OCI-LY3 (cell line): Measurements from ENCODE around the gene GANAB.
"Not testable (repeated sequence)": the region's sequence is repeated elsewhere in the genome, so short reads cannot be mapped to it uniquely, and the experiment has no call there.

Experiments
- H2AFZ ChIP-seq: fragments of 200-600, 300-600 bp; shearing (Covaris generic); 2 replicates; pipeline ENCODE4 v1.6.0; 2014; ENCODE audit warnings: antibody characterized with exemption, low read depth, low read length
- H3K27ac ChIP-seq: fragments of 200-600, 300-600 bp; sonication (generic); 2 replicates; pipeline ENCODE4 v1.5.1; 2014; ENCODE audit warnings: mild to moderate bottlenecking, low read length, moderate library complexity, mixed read lengths
- H3K27me3 ChIP-seq: fragments of 200-600, 300-600 bp; sonication (generic); 2 replicates; pipeline ENCODE4 v1.6.1; 2014; ENCODE audit warnings: low read depth, low read length, mixed read lengths
- H3K36me3 ChIP-seq: fragments of 200-600, 300-600 bp; sonication (generic); replicated peaks from 2 replicates; pipeline ENCODE3; 2014; ENCODE audit warnings: low read depth, low read length, mixed read lengths
- H3K4me1 ChIP-seq: fragments of 300-600, 200-600 bp; sonication (generic); 2 replicates; pipeline ENCODE4 v1.6.1; 2014; ENCODE audit warnings: low read length, mixed read lengths
- H3K4me2 ChIP-seq: fragments of 200-600, 300-600 bp; sonication (generic); 2 replicates; pipeline ENCODE4 v1.6.1; 2014; ENCODE audit warnings: low read length, mixed read lengths
- H3K4me3 ChIP-seq: fragments of 300-600, 200-600 bp; sonication (generic); 2 replicates; pipeline ENCODE4 v1.5.1; 2014; ENCODE audit warnings: antibody characterized with exemption, mild to moderate bottlenecking, low read length, moderate library complexity
- H3K79me2 ChIP-seq: fragments of 300-600, 200-600 bp; shearing (Covaris generic); 2 replicates; pipeline ENCODE4 v1.6.1; 2014; ENCODE audit warnings: mild to moderate bottlenecking, low read length, mixed read lengths
- H3K9ac ChIP-seq: fragments of 300-600, 200-600 bp; shearing (Covaris generic); 2 replicates; pipeline ENCODE4 v1.6.0; 2014; ENCODE audit warnings: mild to moderate bottlenecking, low read length, moderate library complexity
- H3K9me3 ChIP-seq: fragments of 200-600, 300-600 bp; shearing (Covaris generic); 2 replicates; pipeline ENCODE4 v1.6.1; 2014; ENCODE audit warnings: low read length, mixed read lengths; ENCODE audit not compliant: insufficient read depth
- H4K20me1 ChIP-seq: fragments of 200-600, 300-600 bp; sonication (generic); 2 replicates; pipeline ENCODE4 v1.6.1; 2016; ENCODE audit warnings: low read length, mixed read lengths; ENCODE audit not compliant: insufficient read depth
- CTCF ChIP-seq: fragments of 200-600, 300-600 bp; sonication (generic); IDR thresholded peaks from 2 replicates; pipeline ENCODE4 v1.5.1; 2014; ENCODE audit warnings: antibody characterized with exemption, low read length, low read depth
- EZH2phosphoT487 ChIP-seq: fragments of 200-600 bp; shearing (Covaris generic); IDR thresholded peaks from 2 replicates; pipeline ENCODE4 v1.6.1; 2018; ENCODE audit warnings: antibody characterized with exemption, mixed run types, low read depth

Gene GANAB

GRCh38 chr11:62645946-62646824, at the start of gene GANAB:
TSS of gene GANAB (minus strand) at chr11:62646613. CDS start at chr11:62646599, 14 bp downstream.
- H2AFZ ChIP-seq = peak within 1 kb of the TSS; percentile 54; the same call in 1 of the 2 replicates
- H3K27me3 ChIP-seq = no peaks in the 10 kb centered on the region
- peak within 1 kb of the TSS; percentile 95 for H3K9ac ChIP-seq
- peaks cover 63% of the 10 kb centered on the region for H3K79me2 ChIP-seq
- peaks cover 28% of the 10 kb centered on the region for H3K36me3 ChIP-seq
- H3K4me3 ChIP-seq = peak within 1 kb of the TSS; percentile 96
- no peaks in the 10 kb centered on the region for H3K9me3 ChIP-seq
- H3K4me2 ChIP-seq = peak within 1 kb of the TSS; percentile 82
- TF ChIP-seq EZH2phosphoT487 (no peak), CTCF (no peak)
- no peaks in the 10 kb centered on the region for H4K20me1 ChIP-seq
- H3K27ac ChIP-seq = peak within 1 kb of the TSS; percentile 74
- H3K4me1 ChIP-seq = peaks cover 11% of the 10 kb centered on the region

- Histone ChIP-seq H3K27ac (no peak overlapping the region), H3K27me3 (no peaks in the 10 kb centered on the region)
These were observed 48.2 kb upstream of the GANAB start for GRCh38 chr11:62694455-62695167.

GRCh38 chr11:62693624-62694023, 47.2 kb upstream of the GANAB start:
- not testable (repeated sequence) for H3K9me3 ChIP-seq, H3K4me2 ChIP-seq, H2AFZ ChIP-seq, H3K4me1 ChIP-seq, H3K79me2 ChIP-seq, H3K9ac ChIP-seq, H4K20me1 ChIP-seq, H3K27me3 ChIP-seq, H3K27ac ChIP-seq, H3K4me3 ChIP-seq
- H3K36me3 ChIP-seq = peaks cover 27% of the 10 kb centered on the region

More at GRCh38 chr11:62694455-62695167, 48.2 kb upstream of the GANAB start:
- Histone ChIP-seq H2AFZ (no peak overlapping the region), H3K9me3 (no peaks in the 10 kb centered on the region), H3K9ac (no peak overlapping the region), H4K20me1 (no peaks in the 10 kb centered on the region), H3K36me3 (peaks cover 27% of the 10 kb centered on the region), H3K4me3 (no peak overlapping the region), H3K79me2 (no peaks in the 10 kb centered on the region), H3K4me2 (no peak overlapping the region), H3K4me1 (no peaks in the 10 kb centered on the region)
- TF ChIP-seq CTCF (peak; percentile 97), EZH2phosphoT487 (no peak)

GRCh38 chr11:62689421-62690183, 43.2 kb upstream of the GANAB start, which contains the start of gene LRRN4CL:
TSS of gene LRRN4CL (minus strand) at chr11:62689530. CDS start at chr11:62688508, 1,022 bp downstream.
- Histone ChIP-seq H3K27me3 (no peaks in the 10 kb centered on the region), H3K36me3 (peaks cover 25% of the 10 kb centered on the region), H3K27ac (no peak within 1 kb of the TSS), H3K4me1 (no peaks in the 10 kb centered on the region), H3K79me2 (no peaks in the 10 kb centered on the region), H4K20me1 (no peaks in the 10 kb centered on the region), H3K9ac (no peak within 1 kb of the TSS), H3K9me3 (no peaks in the 10 kb centered on the region), H3K4me3 (no peak within 1 kb of the TSS), H3K4me2 (no peak within 1 kb of the TSS), H2AFZ (no peak within 1 kb of the TSS)
- no peak for TF ChIP-seq CTCF
- TF ChIP-seq EZH2phosphoT487 = no peak
